KOPT-K1 (cell line): ENCODE measurements around the gene CCDC175.

Experiments
- H3K27ac ChIP-seq: fragments of 200-600 bp; sonication (generic); 2 replicates; pipeline ENCODE4 v1.5.1; 2016; ENCODE audit warnings: antibody characterized with exemption, mild to moderate bottlenecking, low read depth, low read length; ENCODE audit not compliant: poor library complexity, severe bottlenecking
- H3K36me3 ChIP-seq: fragments of 200-600 bp; sonication (generic); 2 replicates; pipeline ENCODE4 v1.5.1; 2017; ENCODE audit warnings: antibody characterized with exemption, mild to moderate bottlenecking, low read length, moderate library complexity; ENCODE audit not compliant: insufficient read depth
- H3K9me3 ChIP-seq: fragments of 200-600 bp; sonication (generic); 2 replicates; pipeline ENCODE4 v1.5.1; 2017; ENCODE audit warnings: antibody characterized with exemption, low read length, mild to moderate bottlenecking; ENCODE audit not compliant: insufficient read depth, poor library complexity, severe bottlenecking

Gene CCDC175

DNA sequence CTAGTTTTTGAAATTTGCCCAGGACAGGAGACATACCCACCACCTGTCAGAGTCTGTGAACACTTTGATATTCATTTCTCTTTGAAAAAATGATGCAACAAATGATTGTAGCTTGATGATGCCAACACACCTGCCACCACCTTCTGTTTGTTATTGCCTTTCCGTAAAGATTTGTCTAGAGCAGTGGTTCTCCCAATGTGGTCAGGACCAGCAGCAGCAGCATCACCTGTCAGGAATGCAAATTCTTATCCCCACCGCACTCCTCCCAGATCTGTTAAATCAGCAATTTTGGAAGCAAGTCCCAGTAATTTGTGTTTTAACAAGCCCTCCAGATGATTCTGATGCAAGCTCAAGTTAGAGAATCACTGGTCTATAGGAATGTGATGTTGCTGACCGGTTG, 9.9 kb downstream of the CCDC175 start:
- Histone ChIP-seq H3K36me3 (no peaks in the 10 kb centered on the region), H3K27ac (no peak overlapping the region)

GRCh38 chr14:59566296-59566695, 10.3 kb downstream of the CCDC175 start:
- Histone ChIP-seq H3K27ac (no peak overlapping the region), H3K36me3 (no peaks in the 10 kb centered on the region), H3K9me3 (no peaks in the 10 kb centered on the region)

More for the DNA sequence above, 9.9 kb downstream of the CCDC175 start:
- no peaks in the 10 kb centered on the region for H3K9me3 ChIP-seq

DNA sequence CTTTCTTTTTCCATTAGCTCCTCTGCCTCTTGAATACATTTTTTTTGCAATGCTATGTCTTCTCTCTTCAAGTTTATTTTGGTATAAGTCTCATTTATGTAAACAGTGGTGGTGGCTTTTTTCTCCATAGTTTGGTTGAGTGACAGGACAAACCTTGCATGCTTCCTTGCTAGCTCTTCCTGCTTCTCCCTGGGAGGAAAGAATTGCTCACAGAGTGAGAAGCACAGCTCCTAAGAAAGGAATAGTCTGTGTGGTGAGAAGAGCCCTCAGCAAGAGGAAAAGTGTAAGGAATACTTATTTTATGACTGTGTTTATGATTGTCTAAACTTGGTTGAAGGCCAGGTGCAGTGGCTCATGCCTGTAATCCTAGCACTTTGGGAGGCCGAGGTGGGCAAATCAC, 11.5 kb downstream of the CCDC175 start:
- H3K27ac ChIP-seq = no peak overlapping the region
- H3K9me3 ChIP-seq = no peaks in the 10 kb centered on the region
- H3K36me3 ChIP-seq = no peaks in the 10 kb centered on the region

- Histone ChIP-seq H3K9me3 (no peaks in the 10 kb centered on the region), H3K27ac (no peak overlapping the region), H3K36me3 (no peaks in the 10 kb centered on the region)
Observed at GRCh38 chr14:59564366-59564765, 12.2 kb downstream of the CCDC175 start.

- Histone ChIP-seq H3K9me3 (no peaks in the 10 kb centered on the region), H3K27ac (no peak overlapping the region), H3K36me3 (no peaks in the 10 kb centered on the region)
Observed at GRCh38 chr14:59547310-59547709, 29.3 kb downstream of the CCDC175 start.

GRCh38 chr14:59543873-59544272, 32.7 kb downstream of the CCDC175 start:
- Histone ChIP-seq H3K27ac (no peak overlapping the region), H3K9me3 (no peaks in the 10 kb centered on the region)

GRCh38 chr14:59541731-59542130, 34.9 kb downstream of the CCDC175 start:
- H3K9me3 ChIP-seq = no peaks in the 10 kb centered on the region
- H3K36me3 ChIP-seq = no peaks in the 10 kb centered on the region
- H3K27ac ChIP-seq = no peak overlapping the region

More at GRCh38 chr14:59543873-59544272, 32.7 kb downstream of the CCDC175 start:
- H3K36me3 ChIP-seq = no peaks in the 10 kb centered on the region

DNA sequence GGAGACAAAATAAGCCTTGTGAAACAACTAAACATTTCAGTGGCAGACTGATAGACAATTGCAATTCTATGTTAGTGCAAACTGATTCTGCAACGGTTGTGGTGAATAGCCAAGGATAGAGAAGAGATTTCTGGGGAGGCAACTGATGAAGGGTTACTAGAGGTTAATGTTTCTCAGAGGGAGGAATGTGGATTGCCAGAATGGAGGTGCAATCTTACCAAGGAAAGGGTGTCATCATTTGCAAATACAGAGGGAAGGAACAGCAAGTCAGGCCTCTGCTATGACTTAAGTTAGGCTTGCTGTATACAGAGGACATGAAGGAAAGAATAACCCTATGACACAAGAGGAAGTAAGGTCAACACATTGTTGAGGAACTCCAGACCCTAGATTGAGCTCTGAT, 35.8 kb downstream of the CCDC175 start:
- no peaks in the 10 kb centered on the region for H3K36me3 ChIP-seq
- no peak overlapping the region for H3K27ac ChIP-seq
- no peaks in the 10 kb centered on the region for H3K9me3 ChIP-seq

- Histone ChIP-seq H3K9me3 (no peaks in the 10 kb centered on the region), H3K27ac (no peak overlapping the region), H3K36me3 (no peaks in the 10 kb centered on the region)
Observed at GRCh38 chr14:59538936-59539335, 37.7 kb downstream of the CCDC175 start.

- Histone ChIP-seq H3K27ac (no peak overlapping the region), H3K9me3 (no peaks in the 10 kb centered on the region), H3K36me3 (no peaks in the 10 kb centered on the region)
Observed at GRCh38 chr14:59537476-59537875, 39.1 kb downstream of the CCDC175 start.

DNA sequence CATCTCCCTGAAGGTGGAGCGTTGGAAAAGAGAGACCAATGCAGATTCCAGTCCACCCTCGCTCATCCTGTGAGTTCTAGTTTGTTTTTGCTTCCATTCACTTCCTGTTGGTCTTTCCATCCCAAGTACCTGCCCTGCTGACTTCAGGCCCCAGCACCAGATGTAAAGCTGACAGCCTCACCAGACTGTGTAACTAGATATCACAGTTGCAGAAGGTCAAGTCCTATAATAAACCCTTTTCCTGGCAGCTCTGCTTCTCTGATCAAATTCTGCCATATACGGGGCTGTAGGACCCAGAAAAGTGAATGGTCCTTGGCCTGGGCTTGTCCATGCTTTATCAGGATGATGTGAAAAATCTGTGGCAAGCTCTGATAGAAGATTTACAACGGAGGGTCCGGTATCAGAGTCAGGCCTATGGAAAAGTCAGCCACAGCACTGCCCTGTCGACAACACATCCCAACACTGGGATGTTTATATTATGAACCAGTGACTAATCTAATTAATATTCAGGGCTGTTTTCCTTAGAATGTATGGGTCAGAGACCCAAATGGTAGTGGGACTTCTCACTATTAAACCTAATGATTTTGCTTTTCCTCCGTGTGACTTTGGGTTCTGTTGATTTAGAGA, 42.1 kb downstream of the CCDC175 start:
- H3K27ac ChIP-seq = no peak overlapping the region
- no peaks in the 10 kb centered on the region for H3K36me3 ChIP-seq
- H3K9me3 ChIP-seq = no peaks in the 10 kb centered on the region

- H3K9me3 ChIP-seq = peaks cover 9% of the 10 kb centered on the region
- H3K27ac ChIP-seq = no peak overlapping the region
- no peaks in the 10 kb centered on the region for H3K36me3 ChIP-seq
Observed at GRCh38 chr14:59532419-59532818, 44.2 kb downstream of the CCDC175 start.

DNA sequence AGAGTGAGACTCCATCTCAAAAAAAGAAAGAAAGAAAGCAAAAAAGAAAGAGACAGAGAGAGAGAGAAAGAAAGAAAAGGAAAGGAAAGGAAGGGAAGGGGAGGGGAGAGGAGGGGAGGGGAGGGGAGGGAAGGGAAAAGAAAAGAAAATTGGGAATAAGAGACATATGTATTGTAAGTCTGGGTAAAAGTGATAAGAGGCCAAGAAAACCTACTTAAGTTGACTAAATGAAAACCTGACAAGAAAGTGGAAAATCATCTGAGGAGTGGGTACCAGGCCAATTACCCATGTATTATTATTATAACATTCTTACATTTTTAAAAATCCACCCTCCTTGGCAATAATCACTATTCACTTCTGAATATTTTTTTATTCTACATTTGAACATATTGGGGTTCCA, 46.3 kb downstream of the CCDC175 start:
- Histone ChIP-seq H3K27ac (no peak overlapping the region), H3K36me3 (no peaks in the 10 kb centered on the region), H3K9me3 (peaks cover 9% of the 10 kb centered on the region)

DNA sequence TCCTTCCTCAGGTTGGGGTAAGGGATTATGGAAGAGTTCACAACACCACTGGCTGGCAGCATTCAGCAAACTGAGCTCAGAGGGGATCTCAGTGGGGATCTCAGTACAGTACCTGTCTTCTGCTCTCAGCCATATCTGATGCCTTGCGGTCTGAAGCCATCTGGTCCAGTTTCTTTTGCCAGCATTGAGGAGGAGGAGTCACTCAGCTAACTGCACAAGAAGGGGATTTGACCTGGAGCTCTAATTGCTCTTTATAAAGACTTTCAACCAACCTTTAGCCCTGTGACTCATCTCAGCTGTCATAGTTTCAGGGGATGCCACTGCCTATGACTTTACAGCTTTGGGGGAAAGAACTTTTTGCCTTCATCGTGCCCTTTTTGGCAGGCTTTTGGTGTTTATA, 47.4 kb downstream of the CCDC175 start:
- Histone ChIP-seq H3K27ac (no peak overlapping the region), H3K9me3 (peaks cover 9% of the 10 kb centered on the region)

DNA sequence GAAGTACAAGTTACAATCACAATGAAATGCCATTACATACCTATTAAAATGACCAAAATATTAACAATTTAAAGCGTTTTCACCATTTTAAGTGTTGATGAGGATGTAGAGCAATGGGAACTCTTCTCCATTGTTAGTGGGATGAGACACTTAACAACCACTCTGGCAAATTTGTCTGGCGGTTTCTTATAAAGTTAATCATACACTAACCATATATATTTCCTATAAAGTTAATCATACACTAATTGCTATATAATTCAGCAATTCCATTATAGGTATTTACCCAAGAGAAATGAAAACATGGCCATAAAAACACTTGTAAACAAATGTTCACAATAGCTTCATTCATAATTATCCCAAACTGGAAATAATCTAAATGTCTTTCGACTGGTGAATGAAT, 56.4 kb downstream of the CCDC175 start:
- Histone ChIP-seq H3K27ac (no peak overlapping the region), H3K36me3 (no peaks in the 10 kb centered on the region), H3K9me3 (no peaks in the 10 kb centered on the region)

More for the DNA sequence above, 47.4 kb downstream of the CCDC175 start:
- no peaks in the 10 kb centered on the region for H3K36me3 ChIP-seq

DNA sequence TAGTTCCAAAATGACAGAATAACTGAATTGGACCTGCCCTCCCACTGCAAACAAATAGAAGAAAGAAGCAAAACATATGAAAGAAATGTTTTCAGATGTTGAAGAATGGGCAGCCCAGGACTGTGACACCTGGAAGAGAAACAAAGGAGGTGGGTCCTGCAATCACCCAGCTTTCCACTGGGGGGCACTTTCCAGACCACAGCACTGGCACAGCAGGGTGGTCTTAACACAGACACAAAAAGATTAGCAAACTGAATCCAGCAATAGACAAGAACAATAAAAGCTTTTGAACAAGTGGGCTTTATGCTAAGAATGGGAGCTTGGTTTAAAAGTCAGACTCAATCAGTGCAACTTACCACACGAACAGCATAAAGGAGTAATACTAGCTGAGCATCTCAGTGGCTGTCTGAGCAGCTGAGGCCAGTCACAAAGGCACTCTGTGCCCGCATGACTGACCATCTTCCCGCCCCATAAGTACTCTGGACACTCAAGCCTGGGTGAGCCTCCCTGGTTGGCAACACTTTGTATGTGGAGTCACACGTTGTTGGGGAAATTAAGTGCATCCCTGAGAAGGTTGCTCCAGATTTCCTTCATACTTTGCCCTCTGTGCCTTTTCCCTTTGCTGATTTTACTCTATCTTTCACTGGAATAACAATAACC, 64.6 kb downstream of the CCDC175 start:
- Histone ChIP-seq H3K9me3 (no peaks in the 10 kb centered on the region), H3K36me3 (no peaks in the 10 kb centered on the region), H3K27ac (no peak overlapping the region)
